ENCODE measurements around the gene PAIP2B.

- TF ChIP-seq, protein P1, sequence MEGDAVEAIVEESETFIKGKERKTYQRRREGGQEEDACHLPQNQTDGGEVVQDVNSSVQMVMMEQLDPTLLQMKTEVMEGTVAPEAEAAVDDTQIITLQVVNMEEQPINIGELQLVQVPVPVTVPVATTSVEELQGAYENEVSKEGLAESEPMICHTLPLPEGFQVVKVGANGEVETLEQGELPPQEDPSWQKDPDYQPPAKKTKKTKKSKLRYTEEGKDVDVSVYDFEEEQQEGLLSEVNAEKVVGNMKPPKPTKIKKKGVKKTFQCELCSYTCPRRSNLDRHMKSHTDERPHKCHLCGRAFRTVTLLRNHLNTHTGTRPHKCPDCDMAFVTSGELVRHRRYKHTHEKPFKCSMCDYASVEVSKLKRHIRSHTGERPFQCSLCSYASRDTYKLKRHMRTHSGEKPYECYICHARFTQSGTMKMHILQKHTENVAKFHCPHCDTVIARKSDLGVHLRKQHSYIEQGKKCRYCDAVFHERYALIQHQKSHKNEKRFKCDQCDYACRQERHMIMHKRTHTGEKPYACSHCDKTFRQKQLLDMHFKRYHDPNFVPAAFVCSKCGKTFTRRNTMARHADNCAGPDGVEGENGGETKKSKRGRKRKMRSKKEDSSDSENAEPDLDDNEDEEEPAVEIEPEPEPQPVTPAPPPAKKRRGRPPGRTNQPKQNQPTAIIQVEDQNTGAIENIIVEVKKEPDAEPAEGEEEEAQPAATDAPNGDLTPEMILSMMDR (IDR thresholded peaks at IDR 0.05) = no peak
- no peak for TF ChIP-seq EZH2 (IDR thresholded peaks at IDR 0.05)
- no peak for TF ChIP-seq EZH2phosphoT487 (IDR thresholded peaks at IDR 0.05)
Measured at GRCh38 chr2:71143782-71144181, 83.1 kb downstream of the PAIP2B start.
